Stimulated activated naive CD8-positive, alpha-beta T cell treated with anti-CD3 and anti-CD28 coated beads, Interleukin-15, amount 100 ng/mL, for 72 hours (primary cell): ENCODE results near the gene LBHD2.
A peak's percentile ranks its signal among the peaks of the same experiment; 100 is the strongest.

Source experiments
- ATAC-seq: fragments of 150-1000 bp; cut with Tn5 transposase; 2 replicates; pipeline ENCODE4 v1.10.0; 2021; ENCODE audit warnings: mild to moderate bottlenecking, moderate library complexity
- DNase-seq, 2 donors: peaks; one replicate each; pipeline ENCODE4 v3.0.0; 2021 to 2022
- H3K27ac Mint-ChIP-seq, 2 donors: one replicate each; pipeline ENCODE4 v1.8.0; 2022; ENCODE audit warnings: mild to moderate bottlenecking in 2 of 2, mixed read lengths in 2 of 2, moderate library complexity in 2 of 2
- H3K27me3 Mint-ChIP-seq: one replicate; pipeline ENCODE4 v1.8.0; 2022; ENCODE audit warnings: mixed read lengths
- H3K4me1 Mint-ChIP-seq: one replicate; pipeline ENCODE4 v1.8.0; 2022; ENCODE audit warnings: mild to moderate bottlenecking, mixed read lengths
- H3K4me3 Mint-ChIP-seq, 2 donors: one replicate each; pipeline ENCODE4 v1.8.0; 2022; ENCODE audit warnings: mild to moderate bottlenecking in 2 of 2, mixed read lengths in 2 of 2, moderate library complexity in 1 of 2
- H3K9me3 Mint-ChIP-seq, 2 donors: one replicate each; pipeline ENCODE4 v1.8.0; 2022; ENCODE audit warnings: mixed read lengths in 2 of 2

The LBHD2 gene

GRCh38 chr14:103136388-103137271 is 52.6 kb downstream of the LBHD2 start:
- Mint-ChIP-seq H3K27ac (no peak overlapping the region), H3K27me3 (peaks cover 36% of the 10 kb centered on the region), H3K9me3 (no peaks in the 10 kb centered on the region), H3K4me3 (no peak overlapping the region), H3K4me1 (peaks cover 14% of the 10 kb centered on the region)
- ATAC-seq (no peak), DNase-seq (no peak)

- Mint-ChIP-seq H3K27me3 (peaks cover 47% of the 10 kb centered on the region), H3K4me1 (peaks cover 14% of the 10 kb centered on the region), H3K9me3 (no peaks in the 10 kb centered on the region), H3K27ac (no peak overlapping the region), H3K4me3 (no peak overlapping the region)
- DNase-seq (no peak), ATAC-seq (no peak)
Observed at GRCh38 chr14:103137689-103138300, 53.8 kb downstream of the LBHD2 start.

GRCh38 chr14:103138301-103139131 is 54.5 kb downstream of the LBHD2 start:
- Mint-ChIP-seq H3K4me3 (no peak overlapping the region), H3K27ac (no peak overlapping the region), H3K9me3 (no peaks in the 10 kb centered on the region), H3K4me1 (peaks cover 14% of the 10 kb centered on the region), H3K27me3 (peaks cover 55% of the 10 kb centered on the region)
- no peak for DNase-seq
- peak; percentile 56 for ATAC-seq

- H3K4me1 Mint-ChIP-seq, result peaks cover 14% of the 10 kb centered on the region
- H3K27me3 Mint-ChIP-seq, result peaks cover 58% of the 10 kb centered on the region
Observed at GRCh38 chr14:103139132-103140025, 55.4 kb downstream of the LBHD2 start.

More at GRCh38 chr14:103139132-103140025, 55.4 kb downstream of the LBHD2 start:
- Mint-ChIP-seq H3K27ac (no peak overlapping the region), H3K4me3 (no peak overlapping the region), H3K9me3 (no peaks in the 10 kb centered on the region)
- DNase-seq (no peak), ATAC-seq (no peak)
